HFFc6 (cell line): Measurements from ENCODE around the gene TXNDC16. TPM values are rescaled to one million over a fixed set of nuclear protein-coding genes. Genes with fewer than 3 reads are reported as not detected.

Source experiments
- DNase-seq: peaks from one replicate; pipeline ENCODE4 v3.0.0-alpha.2; 2018
- H3K27ac Mint-ChIP-seq: 2 replicates; pipeline ENCODE4 v1.8.0; 2020; ENCODE audit warnings: mild to moderate bottlenecking, mixed read lengths
- H3K27me3 Mint-ChIP-seq: 2 replicates; pipeline ENCODE4 v1.8.0; 2021; ENCODE audit warnings: mild to moderate bottlenecking, moderate library complexity, mixed read lengths; ENCODE audit not compliant: insufficient read depth
- H3K36me3 Mint-ChIP-seq: 2 replicates; pipeline ENCODE4 v1.8.0; 2021; ENCODE audit warnings: low read depth, mixed read lengths
- H3K4me1 Mint-ChIP-seq: 2 replicates; pipeline ENCODE4 v1.8.0; 2020; ENCODE audit warnings: low read depth, mixed read lengths
- H3K4me3 Mint-ChIP-seq: 2 replicates; pipeline ENCODE4 v1.8.0; 2020; ENCODE audit warnings: mild to moderate bottlenecking, moderate library complexity, mixed read lengths
- H3K9me3 Mint-ChIP-seq: 2 replicates; pipeline ENCODE4 v1.8.0; 2020; ENCODE audit warnings: mild to moderate bottlenecking, mixed read lengths
- total RNA-seq, 6 experiments: library from RNA; stranded (reverse); fragmentation: NEBNext Ultra II Directional; extraction: Animal tissue kit (Norgen Biotek cat#: 25700); gene quantifications; 2 replicates in 1 of 6; 3 replicates in 5 of 6; pipeline ENCODE4 v1.2.3, GENCODE V29; 2021
- TF ChIP-seq, protein P1 (sequence below): fragments of 200-600 bp; sonication (generic); IDR thresholded peaks from 2 replicates; pipeline ENCODE4 v1.5.0; 2021; ENCODE audit warnings: antibody characterized with exemption, mild to moderate bottlenecking

TXNDC16 gene
- total RNA-seq, 6 experiments from 2014 or later, result 1.5 to 2.2 (median 1.8) TPM

DNA sequence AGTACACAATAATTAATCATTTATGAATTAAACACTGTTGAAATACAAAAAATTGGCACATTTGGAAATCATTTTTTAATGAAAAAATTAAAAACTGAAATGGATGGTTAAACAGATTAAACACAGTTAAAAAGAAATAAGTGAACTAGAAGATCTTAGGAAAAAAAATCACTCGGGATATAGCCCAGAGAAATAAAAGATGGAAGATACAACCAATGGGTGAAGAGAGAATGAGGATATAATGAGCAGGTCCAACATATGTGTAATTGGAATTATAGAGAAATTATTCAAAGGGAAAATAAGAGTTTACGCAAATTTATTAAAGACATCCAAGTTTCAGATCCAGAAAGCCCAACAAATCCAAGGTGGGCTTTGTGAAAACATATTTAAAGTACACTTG, 6.4 kb upstream of the TXNDC16 start:
- Mint-ChIP-seq H3K36me3 (peaks cover 11% of the 10 kb centered on the region; the same call in 1 of the 2 replicates), H3K27ac (no peak overlapping the region), H3K4me3 (no peak overlapping the region), H3K27me3 (no peaks in the 10 kb centered on the region), H3K9me3 (peaks cover 9% of the 10 kb centered on the region), H3K4me1 (peaks cover 17% of the 10 kb centered on the region)
- no peak for DNase-seq
- TF ChIP-seq, protein P1, sequence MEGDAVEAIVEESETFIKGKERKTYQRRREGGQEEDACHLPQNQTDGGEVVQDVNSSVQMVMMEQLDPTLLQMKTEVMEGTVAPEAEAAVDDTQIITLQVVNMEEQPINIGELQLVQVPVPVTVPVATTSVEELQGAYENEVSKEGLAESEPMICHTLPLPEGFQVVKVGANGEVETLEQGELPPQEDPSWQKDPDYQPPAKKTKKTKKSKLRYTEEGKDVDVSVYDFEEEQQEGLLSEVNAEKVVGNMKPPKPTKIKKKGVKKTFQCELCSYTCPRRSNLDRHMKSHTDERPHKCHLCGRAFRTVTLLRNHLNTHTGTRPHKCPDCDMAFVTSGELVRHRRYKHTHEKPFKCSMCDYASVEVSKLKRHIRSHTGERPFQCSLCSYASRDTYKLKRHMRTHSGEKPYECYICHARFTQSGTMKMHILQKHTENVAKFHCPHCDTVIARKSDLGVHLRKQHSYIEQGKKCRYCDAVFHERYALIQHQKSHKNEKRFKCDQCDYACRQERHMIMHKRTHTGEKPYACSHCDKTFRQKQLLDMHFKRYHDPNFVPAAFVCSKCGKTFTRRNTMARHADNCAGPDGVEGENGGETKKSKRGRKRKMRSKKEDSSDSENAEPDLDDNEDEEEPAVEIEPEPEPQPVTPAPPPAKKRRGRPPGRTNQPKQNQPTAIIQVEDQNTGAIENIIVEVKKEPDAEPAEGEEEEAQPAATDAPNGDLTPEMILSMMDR, result no peak

GRCh38 chr14:52553671-52554575, 1.6 kb upstream of the TXNDC16 start:
- DNase-seq, result peak; percentile 79
- Mint-ChIP-seq H3K9me3 (peaks cover 5% of the 10 kb centered on the region), H3K4me3 (peak overlapping the region; percentile 93), H3K27ac (peak overlapping the region; percentile 69; the same call in 1 of the 2 replicates), H3K36me3 (peaks cover 5% of the 10 kb centered on the region; the same call in 1 of the 2 replicates), H3K27me3 (no peaks in the 10 kb centered on the region), H3K4me1 (peaks cover 14% of the 10 kb centered on the region)
- TF ChIP-seq, protein P1, result no peak

GRCh38 chr14:52553002-52553670, 831 bp upstream of the TXNDC16 start:
- H3K4me1 Mint-ChIP-seq, result peaks cover 14% of the 10 kb centered on the region
- no peak for DNase-seq
- H3K27me3 Mint-ChIP-seq, result no peaks in the 10 kb centered on the region
- no peak overlapping the region for H3K27ac Mint-ChIP-seq
- TF ChIP-seq, protein P1, result no peak
- H3K4me3 Mint-ChIP-seq, result peak overlapping the region; percentile 93
- H3K9me3 Mint-ChIP-seq, result no peaks in the 10 kb centered on the region
- no peaks in the 10 kb centered on the region; the same call in 1 of the 2 replicates for H3K36me3 Mint-ChIP-seq

GRCh38 chr14:52551696-52552062, 626 bp downstream of the TXNDC16 start:
- Mint-ChIP-seq H3K27ac (peak overlapping the region; percentile 35), H3K4me1 (peaks cover 14% of the 10 kb centered on the region), H3K4me3 (peak overlapping the region; percentile 85), H3K9me3 (no peaks in the 10 kb centered on the region), H3K27me3 (no peaks in the 10 kb centered on the region), H3K36me3 (no peaks in the 10 kb centered on the region)
- TF ChIP-seq, protein P1, result peak; percentile 62; the same call in 1 of the 2 replicates
- DNase-seq, result peak; percentile 22

DNA sequence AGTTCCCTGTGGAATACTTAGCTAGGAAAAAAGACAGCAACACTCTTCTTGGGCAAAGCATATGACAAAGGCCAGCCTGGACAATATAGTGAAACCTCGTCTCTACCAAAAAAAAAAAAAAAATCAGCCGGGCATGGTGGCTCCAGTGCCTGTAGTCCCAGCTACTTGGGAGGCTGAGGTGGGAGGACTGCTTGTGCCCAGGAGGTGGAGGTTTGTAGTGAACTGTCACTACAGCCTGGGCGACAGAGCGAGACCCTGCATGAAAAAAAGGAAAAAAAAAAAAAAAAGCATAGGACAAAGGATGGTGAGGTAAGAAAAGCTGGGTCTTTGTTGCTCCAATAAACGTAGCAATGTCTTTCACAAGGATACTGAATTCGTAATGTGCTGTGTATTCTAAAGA, 1.1 kb downstream of the TXNDC16 start:
- Mint-ChIP-seq H3K36me3 (no peaks in the 10 kb centered on the region), H3K4me3 (peak overlapping the region; percentile 85), H3K9me3 (no peaks in the 10 kb centered on the region), H3K27ac (no peak overlapping the region), H3K4me1 (peaks cover 14% of the 10 kb centered on the region), H3K27me3 (no peaks in the 10 kb centered on the region)
- no peak for DNase-seq
- TF ChIP-seq, protein P1, result no peak
